Measurements from ENCODE around the gene ADGRE2. TPM values are rescaled to one million over a fixed set of nuclear protein-coding genes. Genes with fewer than 3 reads are reported as not detected.

Gene ADGRE2
- polyA plus RNA-seq, 6 donors from 2014 or later = 0.13 to 0.51 (median 0.35) TPM; not detected in 3

DNA sequence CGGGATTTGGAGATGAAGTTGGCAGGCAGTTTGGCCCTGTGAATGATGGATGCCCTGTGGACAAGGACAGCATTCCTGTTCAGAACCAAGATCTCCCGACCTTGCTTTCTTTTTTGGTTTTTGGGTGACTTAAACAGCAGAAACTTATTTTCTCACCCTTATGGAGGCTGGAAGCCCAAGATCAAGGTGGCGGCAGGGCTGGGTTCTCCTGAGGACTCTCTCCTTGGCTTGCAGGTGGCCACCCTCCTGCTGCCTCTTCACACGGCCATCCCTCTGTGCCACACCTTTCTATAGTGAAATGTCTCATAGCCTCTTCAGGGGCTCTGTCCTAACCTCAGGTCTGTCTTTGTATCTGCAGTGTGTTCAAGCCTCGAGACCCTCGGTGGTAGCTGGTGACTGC is 74.5 kb downstream of the ADGRE2 start:
- Mint-ChIP-seq H3K36me3 (peaks cover 29 to 40% of the 10 kb centered on the region in 2 donors), H3K9me3 (peaks cover 0 to 4% (median 0%) of the 10 kb centered on the region in 7 donors), H3K4me3 (peak overlapping the region in 1 of 8 donors; percentile 25), H3K4me1 (peaks cover 0 to 5% (median 0%) of the 10 kb centered on the region in 3 donors), H3K27me3 (no peaks in the 10 kb centered on the region), H3K27ac (peak overlapping the region in 1 of 6 donors; percentile 16)
- DNase-seq (no peak), ATAC-seq (ENCODE audit: low read depth in 2 of 2) (no peak)

DNA sequence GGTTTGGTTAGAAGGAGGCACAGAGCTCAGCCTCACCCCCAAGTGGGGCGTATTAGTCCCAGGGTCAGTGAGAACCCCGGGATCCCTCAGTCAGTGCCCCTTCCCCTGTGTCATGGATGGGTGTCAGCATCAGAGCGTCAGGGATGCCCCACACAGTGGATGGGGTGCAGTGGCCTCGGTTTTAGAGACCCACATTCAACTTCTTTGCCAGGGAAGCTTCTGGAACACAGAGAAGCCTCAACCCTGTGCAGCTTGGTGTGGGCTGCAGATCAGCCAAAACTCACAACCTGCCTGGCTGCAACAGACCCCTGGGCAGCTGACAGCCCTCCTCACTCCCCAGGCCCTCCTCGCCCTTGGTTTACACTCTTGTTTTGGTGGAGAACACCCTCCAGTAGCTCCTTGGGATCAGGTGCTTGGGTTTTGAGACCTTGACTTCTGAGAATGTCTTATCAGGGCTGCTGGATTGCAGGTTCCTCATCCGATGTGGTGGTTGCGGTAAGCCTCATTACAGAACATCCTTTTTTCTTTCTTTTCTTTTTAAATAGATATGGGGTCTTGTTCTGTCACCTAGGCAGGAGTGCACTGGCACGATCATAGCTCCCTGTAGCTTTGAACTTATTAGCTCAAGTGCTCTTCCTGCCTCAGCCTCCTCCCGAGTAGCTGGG is 77.5 kb downstream of the ADGRE2 start:
- H3K4me1 Mint-ChIP-seq = no peaks in the 10 kb centered on the region
- peaks cover 0 to 4% (median 0%) of the 10 kb centered on the region in 7 donors for H3K9me3 Mint-ChIP-seq
- no peak for ATAC-seq (ENCODE audit: low read depth in 2 of 2)

DNA sequence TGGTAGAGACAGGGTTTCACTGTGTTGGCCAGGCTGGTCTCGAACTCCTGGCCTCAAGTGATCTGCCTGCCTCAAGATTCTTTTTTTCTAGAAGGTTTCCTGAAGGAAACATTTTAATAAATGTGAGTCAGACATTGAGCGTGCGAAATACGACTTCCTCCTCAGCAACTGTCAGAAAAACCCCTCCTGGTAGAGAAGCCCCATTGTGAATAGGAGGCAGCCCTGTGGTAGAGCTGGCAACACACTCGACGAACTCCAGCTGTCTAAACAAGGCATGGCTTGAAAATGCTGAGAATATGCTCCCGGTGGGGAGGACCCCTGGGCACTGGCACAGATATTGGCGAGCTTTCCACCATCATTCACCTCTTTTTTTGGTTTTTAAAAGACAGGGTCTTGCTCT is 78.7 kb downstream of the ADGRE2 start:
- Mint-ChIP-seq H3K4me3 (no peak overlapping the region), H3K4me1 (no peaks in the 10 kb centered on the region), H3K27me3 (no peaks in the 10 kb centered on the region), H3K9me3 (peaks cover 0 to 4% (median 0%) of the 10 kb centered on the region in 7 donors), H3K36me3 (peaks cover 20 to 22% of the 10 kb centered on the region in 2 donors), H3K27ac (no peak overlapping the region)
- ATAC-seq (ENCODE audit: low read depth in 2 of 2) (no peak), DNase-seq (no peak)

More for the DNA sequence above, 77.5 kb downstream of the ADGRE2 start:
- Mint-ChIP-seq H3K4me3 (no peak overlapping the region), H3K27me3 (no peaks in the 10 kb centered on the region), H3K36me3 (peaks cover 22 to 29% of the 10 kb centered on the region in 2 donors), H3K27ac (no peak overlapping the region)
- no peak for DNase-seq

DNA sequence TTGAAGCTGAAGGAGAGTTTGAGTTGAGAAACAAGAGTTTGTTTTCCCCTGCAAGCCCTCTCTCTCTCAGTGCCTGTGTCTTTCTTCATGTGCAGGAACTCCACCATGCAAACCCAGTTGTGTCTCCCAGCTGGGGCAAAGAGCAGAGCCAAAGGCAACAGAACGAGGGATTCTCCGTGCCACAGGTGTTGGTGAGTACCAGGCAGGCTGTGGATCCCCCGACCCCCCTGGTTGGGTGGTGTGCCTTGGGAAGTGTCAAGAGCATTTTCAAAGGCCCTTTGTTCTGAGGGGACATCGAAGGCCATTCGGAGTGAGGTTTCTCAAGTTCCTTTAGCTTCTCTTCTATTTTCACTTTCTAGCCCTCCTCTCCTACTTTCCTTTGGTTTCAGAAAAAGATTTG is 82.9 kb downstream of the ADGRE2 start:
- ATAC-seq (ENCODE audit: low read depth in 2 of 2) (no peak), DNase-seq (no peak)
- Mint-ChIP-seq H3K27ac (no peak overlapping the region), H3K4me1 (peaks cover 4 to 19% (median 18%) of the 10 kb centered on the region in 3 donors), H3K27me3 (no peaks in the 10 kb centered on the region), H3K9me3 (no peaks in the 10 kb centered on the region), H3K36me3 (peaks cover 5 to 8% of the 10 kb centered on the region in 2 donors), H3K4me3 (peak overlapping the region in 1 of 8 donors; percentile 29)

DNA sequence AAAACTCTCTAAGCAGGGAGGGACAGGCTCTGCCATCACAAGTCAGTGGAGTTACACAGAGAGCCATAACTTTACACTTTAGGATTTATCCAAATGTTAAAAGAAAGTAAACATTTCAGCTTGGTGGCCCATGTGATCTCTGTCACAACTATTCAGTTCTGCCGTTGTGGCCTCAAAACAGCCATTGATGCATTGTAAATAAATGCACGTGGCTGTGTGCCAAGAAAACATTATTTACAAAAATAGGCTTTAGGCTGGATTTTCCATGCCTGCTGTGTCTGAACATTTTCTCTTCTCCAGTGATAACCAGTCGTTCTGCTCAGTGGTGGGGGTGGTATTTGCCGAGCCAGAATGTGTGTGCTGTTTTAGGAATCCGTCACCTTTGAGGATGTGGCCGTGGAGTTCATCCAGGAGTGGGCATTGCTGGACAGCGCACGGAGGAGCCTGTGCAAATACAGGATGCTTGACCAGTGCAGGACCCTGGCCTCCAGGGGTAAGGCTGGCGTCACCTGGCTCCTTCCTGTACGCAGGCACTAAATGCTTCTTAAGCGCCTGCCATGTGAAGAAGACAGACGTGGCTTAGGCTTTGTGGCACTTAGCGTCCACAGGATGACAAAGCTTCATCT is 83.6 kb downstream of the ADGRE2 start:
- H3K4me3 Mint-ChIP-seq = no peak overlapping the region
- H3K36me3 Mint-ChIP-seq = peaks cover 5 to 8% of the 10 kb centered on the region in 2 donors

DNA sequence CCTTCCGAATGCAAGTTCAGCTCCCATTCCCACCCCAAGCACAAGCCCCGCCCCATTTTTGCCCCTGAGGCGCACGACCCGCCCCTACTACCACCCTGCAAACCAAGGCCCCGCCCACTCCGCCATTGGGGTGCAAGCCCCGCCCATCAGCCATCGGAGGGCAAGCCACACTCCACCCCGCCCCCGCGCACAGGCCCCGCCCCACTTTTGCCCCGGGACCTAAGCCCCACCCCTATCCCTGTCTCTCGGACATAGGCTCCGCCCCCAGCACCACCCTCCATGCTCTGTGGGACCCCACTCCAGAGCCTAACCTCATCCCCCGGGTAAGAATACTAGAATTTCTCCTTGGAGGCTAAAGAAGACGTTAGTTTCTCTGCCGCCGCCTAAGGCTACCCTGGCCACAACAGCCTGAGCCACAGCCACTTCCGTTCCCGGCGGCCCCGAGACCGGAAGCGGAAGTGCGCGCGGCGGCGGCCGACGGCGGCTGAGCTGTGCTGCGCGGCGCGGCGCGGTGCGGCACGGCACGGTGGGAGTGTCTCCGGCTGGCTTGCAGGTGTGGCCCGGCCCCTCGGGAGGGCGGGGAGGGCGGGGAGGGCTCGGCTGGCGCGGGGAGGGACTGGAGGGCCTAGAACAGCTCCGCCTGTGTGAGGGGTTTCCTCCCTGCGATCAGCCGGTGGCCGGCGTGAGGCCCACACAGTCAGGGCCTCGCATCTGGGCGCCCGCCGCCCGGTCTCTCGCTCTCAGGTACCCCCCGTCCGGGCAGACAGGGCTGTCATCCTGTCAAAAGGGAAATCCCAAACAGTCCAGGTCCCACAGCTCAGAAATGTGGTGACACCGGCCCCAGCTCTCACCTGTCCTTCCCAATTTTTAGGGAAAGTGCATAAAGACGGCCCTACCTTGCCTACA is 88.5 kb downstream of the ADGRE2 start, which contains the start of gene ZNF333:
TSS of gene ZNF333 (plus strand) at position 451 of the 906 bp plus-strand sequence. CDS start 3,444 bp downstream, outside the sequence.
- Mint-ChIP-seq H3K27ac (peak within 1 kb of the TSS; percentile 98 to 100 (median 99)), H3K9me3 (no peaks in the 10 kb centered on the region), H3K4me3 (peak within 1 kb of the TSS; percentile 89 to 98 (median 97)), H3K27me3 (no peaks in the 10 kb centered on the region), H3K4me1 (peaks cover 16 to 47% (median 33%) of the 10 kb centered on the region in 3 donors), H3K36me3 (no peaks in the 10 kb centered on the region)
- DNase-seq (peak; percentile 95), ATAC-seq (ENCODE audit: low read depth in 2 of 2) (peak; percentile 91 to 92)

More for the DNA sequence above, 83.6 kb downstream of the ADGRE2 start:
- DNase-seq = no peak
- no peaks in the 10 kb centered on the region for H3K27me3 Mint-ChIP-seq
- H3K27ac Mint-ChIP-seq = no peak overlapping the region
- ATAC-seq (ENCODE audit: low read depth in 2 of 2) = no peak
- H3K4me1 Mint-ChIP-seq = peaks cover 5 to 22% (median 20%) of the 10 kb centered on the region in 3 donors
- H3K9me3 Mint-ChIP-seq = no peaks in the 10 kb centered on the region

GRCh38 chr19:14686411-14686810 is 91.9 kb downstream of the ADGRE2 start:
- no peaks in the 10 kb centered on the region for H3K9me3 Mint-ChIP-seq
- ATAC-seq (ENCODE audit: low read depth in 2 of 2) (no peak), DNase-seq (peak; percentile 33)
- H3K4me1 Mint-ChIP-seq = peaks cover 24 to 46% (median 34%) of the 10 kb centered on the region in 3 donors
- H3K4me3 Mint-ChIP-seq = peak overlapping the region in 4 of 8 donors; percentile 9 to 76 (median 60)
- H3K27me3 Mint-ChIP-seq = no peaks in the 10 kb centered on the region
- no peaks in the 10 kb centered on the region for H3K36me3 Mint-ChIP-seq
- H3K27ac Mint-ChIP-seq = peak overlapping the region in 5 of 6 donors; percentile 61 to 94 (median 78)

- Mint-ChIP-seq H3K4me1 (peaks cover 17 to 29% (median 27%) of the 10 kb centered on the region in 3 donors), H3K9me3 (no peaks in the 10 kb centered on the region), H3K27ac (peak overlapping the region in 1 of 6 donors; percentile 29), H3K27me3 (no peaks in the 10 kb centered on the region), H3K36me3 (no peaks in the 10 kb centered on the region), H3K4me3 (no peak overlapping the region)
- ATAC-seq (ENCODE audit: low read depth in 2 of 2) (peak; percentile 85 to 89), DNase-seq (peak; percentile 44)
Measured at GRCh38 chr19:14683439-14683838, 94.9 kb downstream of the ADGRE2 start.

Other genes with a start within 250 kb of the ADGRE2 start
- gene TECR, start 249.0 kb downstream of the ADGRE2 start, polyA plus RNA-seq (ENCODE audit: low read depth in 6 of 6) = 100 to 1,000 TPM in 5 of 6 donors, 10 to 100 TPM in 1; 95.6 to 169 (median 116) TPM
- 100 to 1,000 TPM; 141 to 216 (median 170) TPM for gene NDUFB7, start 206.5 kb downstream of the ADGRE2 start, polyA plus RNA-seq (ENCODE audit: low read depth in 6 of 6)
- gene CLEC17A, start 195.5 kb downstream of the ADGRE2 start, polyA plus RNA-seq (ENCODE audit: low read depth in 6 of 6) = 100 to 1,000 TPM in 1 of 6 donors, 10 to 100 TPM in 5; 71.6 to 127 (median 93.6) TPM
- 1 to 10 TPM in 1 of 6 donors, under 1 TPM in 1, not detected in 4; 0.17 to 1.2 TPM for gene ADGRE3, start 103.7 kb downstream of the ADGRE2 start, polyA plus RNA-seq (ENCODE audit: low read depth in 6 of 6)
- 10 to 100 TPM in 4 of 6 donors, 1 to 10 TPM in 2; 8.6 to 18.1 (median 11.0) TPM for gene ZNF333, start 88.5 kb downstream of the ADGRE2 start, polyA plus RNA-seq (ENCODE audit: low read depth in 6 of 6)
- not detected for gene OR7A5, start 56.6 kb upstream of the ADGRE2 start, polyA plus RNA-seq (ENCODE audit: low read depth in 6 of 6)
- gene OR7C1, start 56.6 kb upstream of the ADGRE2 start, polyA plus RNA-seq (ENCODE audit: low read depth in 6 of 6) = not detected
- gene OR7A10, start 70.4 kb upstream of the ADGRE2 start, polyA plus RNA-seq (ENCODE audit: low read depth in 6 of 6) = not detected
- not detected for gene OR7A17, start 107.6 kb upstream of the ADGRE2 start, polyA plus RNA-seq (ENCODE audit: low read depth in 6 of 6)
- gene OR7C2, start 162.9 kb upstream of the ADGRE2 start, polyA plus RNA-seq (ENCODE audit: low read depth in 6 of 6) = not detected
- gene SLC1A6, start 201.3 kb upstream of the ADGRE2 start, polyA plus RNA-seq (ENCODE audit: low read depth in 6 of 6) = under 1 TPM in 2 of 6 donors, not detected in 4; 0.18 to 0.84 TPM